HepG2 (cell line): Measurements from ENCODE around the gene SLC22A31. TPM values are rescaled to one million over a fixed set of nuclear protein-coding genes. Genes with fewer than 3 reads are reported as not detected.

ENCODE experiments used
- CCDC6 ChIP-seq: sonication (generic); formaldehyde crosslinking; IDR thresholded peaks from 2 replicates; pipeline ENCODE4 v1.8.1; 2022; ENCODE audit warnings: mild to moderate bottlenecking, missing genetic modification reagents, moderate library complexity
- JUNB ChIP-seq: sonication (generic); formaldehyde crosslinking; IDR thresholded peaks from 2 replicates; pipeline ENCODE4 v1.8.0; 2022; ENCODE audit warnings: missing genetic modification reagents, mild to moderate bottlenecking, borderline replicate concordance
- NFE2 ChIP-seq: sonication (generic); formaldehyde crosslinking; IDR thresholded peaks from 2 replicates; pipeline ENCODE4 v1.4.0; 2020; ENCODE audit warnings: missing genetic modification reagents
- NFE2L1 ChIP-seq: sonication (generic); formaldehyde crosslinking; IDR thresholded peaks from 2 replicates; pipeline ENCODE4 v1.4.0; 2020; ENCODE audit warnings: missing genetic modification reagents, mild to moderate bottlenecking, borderline replicate concordance
- SALL1 ChIP-seq: sonication (generic); formaldehyde crosslinking; IDR thresholded peaks from 2 replicates; pipeline ENCODE4 v1.8.0; 2022; ENCODE audit warnings: mild to moderate bottlenecking, missing genetic modification reagents
- TEAD3 ChIP-seq: optimal IDR thresholded peaks from 2 replicates; pipeline ENCODE3; 2016; ENCODE audit warnings: borderline replicate concordance
- XRCC5 ChIP-seq: fragments of 200-400 bp; formaldehyde crosslinking; optimal IDR thresholded peaks from 2 replicates; pipeline ENCODE3; 2017; ENCODE audit warnings: mild to moderate bottlenecking, low read length
- YEATS4 ChIP-seq: sonication (generic); formaldehyde crosslinking; IDR thresholded peaks from 2 replicates; pipeline ENCODE4 v1.4.0; 2020; ENCODE audit warnings: missing genetic modification reagents, borderline replicate concordance
- YY1 ChIP-seq: IDR thresholded peaks from 2 replicates; pipeline ENCODE4 v1.6.1; 2011; ENCODE audit warnings: low read length, low read depth, moderate library complexity, mild to moderate bottlenecking; ENCODE audit not compliant: insufficient read depth, insufficient replicate concordance
- ZBTB38 ChIP-seq: sonication (generic); formaldehyde crosslinking; IDR thresholded peaks from 2 replicates; pipeline ENCODE4 v1.5.1; 2020; ENCODE audit warnings: mild to moderate bottlenecking, missing genetic modification reagents
- ZC3H4 ChIP-seq: sonication (generic); formaldehyde crosslinking; IDR thresholded peaks from 2 replicates; pipeline ENCODE4 v1.4.0; 2020; ENCODE audit warnings: missing genetic modification reagents, borderline replicate concordance
- ZFP41 ChIP-seq: sonication (generic); formaldehyde crosslinking; IDR thresholded peaks from 2 replicates; pipeline ENCODE4 v1.4.0; 2020; ENCODE audit warnings: mild to moderate bottlenecking, missing genetic modification reagents, borderline replicate concordance
- ZNF180 ChIP-seq: sonication (generic); formaldehyde crosslinking; IDR thresholded peaks from 2 replicates; pipeline ENCODE4 v1.4.0; 2020; ENCODE audit warnings: low read depth, missing genetic modification reagents, borderline replicate concordance
- ZNF317 ChIP-seq: sonication (generic); formaldehyde crosslinking; IDR thresholded peaks from 2 replicates; pipeline ENCODE4 v1.5.0; 2020; ENCODE audit warnings: mild to moderate bottlenecking, missing genetic modification reagents
- ZNF557 ChIP-seq: sonication (generic); formaldehyde crosslinking; IDR thresholded peaks from 2 replicates; pipeline ENCODE4 v1.4.0; 2020; ENCODE audit warnings: missing genetic modification reagents
- ZNF75D ChIP-seq: sonication (generic); formaldehyde crosslinking; IDR thresholded peaks from 2 replicates; pipeline ENCODE4 v1.8.1; 2023; ENCODE audit warnings: missing genetic modification reagents, mild to moderate bottlenecking, borderline replicate concordance
- ZNF777 ChIP-seq: sonication (generic); formaldehyde crosslinking; IDR thresholded peaks from 2 replicates; pipeline ENCODE4 v1.4.0; 2020; ENCODE audit warnings: missing genetic modification reagents
- ZNF782 ChIP-seq: sonication (generic); formaldehyde crosslinking; IDR thresholded peaks from 2 replicates; pipeline ENCODE4 v1.4.0; 2020; ENCODE audit warnings: missing genetic modification reagents, mild to moderate bottlenecking, borderline replicate concordance
- ZSCAN30 ChIP-seq: sonication (generic); formaldehyde crosslinking; IDR thresholded peaks from 2 replicates; pipeline ENCODE4 v1.5.0; 2020; ENCODE audit warnings: mild to moderate bottlenecking, missing genetic modification reagents
- polyA plus RNA-seq, 8 experiments: library from polyadenylated mRNA; depleted of rRNA in 3 of 8; stranded (reverse) in 7 of 8; unstranded in 1 of 8; fragments of >200 nt; fragmentation: Illumina TruSeq in 4 of 8; extraction: Trizol in 4 of 8; gene quantifications; 2 replicates each; pipeline versions ENCODE4 v1.2.1 to v1.2.3, GENCODE V29; 2011 to 2016; ENCODE audit warnings: low read depth in 4 of 8, missing spikeins in 1 of 8, mixed read lengths in 1 of 8; ENCODE audit not compliant: insufficient read depth in 1 of 8
- total RNA-seq, 5 experiments: library from RNA; depleted of rRNA; stranded (reverse); fragments of >200 nt; fragmentation: Illumina TruSeq; extraction: Trizol; gene quantifications; 2 replicates each; pipeline ENCODE4 v1.2.3, GENCODE V29; 2016; ENCODE audit warnings: low read depth in 1 of 5
- TF ChIP-seq, protein P1 (sequence below): sonication (generic); formaldehyde crosslinking; IDR thresholded peaks from 2 replicates; pipeline ENCODE4 v1.5.1; 2020; ENCODE audit warnings: mild to moderate bottlenecking, missing genetic modification reagents, moderate library complexity
- TF ChIP-seq, protein P2 (sequence below): sonication (generic); formaldehyde crosslinking; IDR thresholded peaks from 2 replicates; pipeline ENCODE4 v1.4.0; 2020; ENCODE audit warnings: low read depth, mild to moderate bottlenecking, missing genetic modification reagents

The SLC22A31 gene
- total and polyA plus RNA-seq, 2 of the 13 experiments (the other 11 are each of a cell fraction or from before 2014, with no cell fraction given) = 67.3 to 83.3 TPM

DNA sequence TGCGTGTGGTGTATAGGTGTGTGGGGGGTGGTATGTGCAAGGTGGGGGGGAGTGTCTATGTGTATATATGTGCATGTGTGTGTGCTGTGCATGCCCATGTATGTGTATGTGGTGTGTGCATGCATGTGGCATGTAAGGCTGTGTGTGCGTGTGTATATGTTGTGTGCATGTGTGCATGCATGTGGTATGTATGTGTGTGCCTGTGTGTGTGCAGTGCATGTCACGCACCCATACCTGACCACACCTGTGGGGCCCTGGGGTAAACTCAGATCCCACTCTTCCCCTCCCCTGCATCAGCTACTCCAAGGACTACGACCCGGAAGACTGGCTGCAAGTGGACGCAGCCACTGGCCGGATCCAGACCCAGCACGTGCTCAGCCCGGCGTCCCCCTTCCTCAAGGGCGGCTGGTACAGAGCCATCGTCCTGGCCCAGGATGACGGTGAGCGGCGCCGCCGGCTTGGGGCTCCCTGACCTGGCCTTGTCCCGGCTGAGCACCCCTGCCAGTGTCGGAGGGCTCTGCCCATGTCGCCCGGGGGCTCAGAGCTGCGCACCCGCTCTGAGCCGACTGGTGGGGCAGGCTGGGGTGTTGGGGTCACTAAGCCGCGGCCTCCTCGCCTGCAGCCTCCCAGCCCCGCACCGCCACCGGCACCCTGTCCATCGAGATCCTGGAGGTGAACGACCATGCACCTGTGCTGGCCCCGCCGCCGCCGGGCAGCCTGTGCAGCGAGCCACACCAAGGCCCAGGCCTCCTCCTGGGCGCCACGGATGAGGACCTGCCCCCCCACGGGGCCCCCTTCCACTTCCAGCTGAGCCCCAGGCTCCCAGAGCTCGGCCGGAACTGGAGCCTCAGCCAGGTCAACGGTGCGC, 9.1 kb downstream of the SLC22A31 start (continued):
- TF ChIP-seq, protein P1, sequence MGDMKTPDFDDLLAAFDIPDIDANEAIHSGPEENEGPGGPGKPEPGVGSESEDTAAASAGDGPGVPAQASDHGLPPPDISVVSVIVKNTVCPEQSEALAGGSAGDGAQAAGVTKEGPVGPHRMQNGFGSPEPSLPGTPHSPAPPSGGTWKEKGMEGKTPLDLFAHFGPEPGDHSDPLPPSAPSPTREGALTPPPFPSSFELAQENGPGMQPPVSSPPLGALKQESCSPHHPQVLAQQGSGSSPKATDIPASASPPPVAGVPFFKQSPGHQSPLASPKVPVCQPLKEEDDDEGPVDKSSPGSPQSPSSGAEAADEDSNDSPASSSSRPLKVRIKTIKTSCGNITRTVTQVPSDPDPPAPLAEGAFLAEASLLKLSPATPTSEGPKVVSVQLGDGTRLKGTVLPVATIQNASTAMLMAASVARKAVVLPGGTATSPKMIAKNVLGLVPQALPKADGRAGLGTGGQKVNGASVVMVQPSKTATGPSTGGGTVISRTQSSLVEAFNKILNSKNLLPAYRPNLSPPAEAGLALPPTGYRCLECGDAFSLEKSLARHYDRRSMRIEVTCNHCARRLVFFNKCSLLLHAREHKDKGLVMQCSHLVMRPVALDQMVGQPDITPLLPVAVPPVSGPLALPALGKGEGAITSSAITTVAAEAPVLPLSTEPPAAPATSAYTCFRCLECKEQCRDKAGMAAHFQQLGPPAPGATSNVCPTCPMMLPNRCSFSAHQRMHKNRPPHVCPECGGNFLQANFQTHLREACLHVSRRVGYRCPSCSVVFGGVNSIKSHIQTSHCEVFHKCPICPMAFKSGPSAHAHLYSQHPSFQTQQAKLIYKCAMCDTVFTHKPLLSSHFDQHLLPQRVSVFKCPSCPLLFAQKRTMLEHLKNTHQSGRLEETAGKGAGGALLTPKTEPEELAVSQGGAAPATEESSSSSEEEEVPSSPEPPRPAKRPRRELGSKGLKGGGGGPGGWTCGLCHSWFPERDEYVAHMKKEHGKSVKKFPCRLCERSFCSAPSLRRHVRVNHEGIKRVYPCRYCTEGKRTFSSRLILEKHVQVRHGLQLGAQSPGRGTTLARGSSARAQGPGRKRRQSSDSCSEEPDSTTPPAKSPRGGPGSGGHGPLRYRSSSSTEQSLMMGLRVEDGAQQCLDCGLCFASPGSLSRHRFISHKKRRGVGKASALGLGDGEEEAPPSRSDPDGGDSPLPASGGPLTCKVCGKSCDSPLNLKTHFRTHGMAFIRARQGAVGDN = peak; percentile 88
- peak; percentile 78; the same call in 1 of the 2 replicates for TF ChIP-seq ZBTB38 (CRISPR knock-in tag)
- TF ChIP-seq YEATS4 (CRISPR knock-in tag) = peak; percentile 61; the same call in 1 of the 2 replicates
- peak; percentile 74; the same call in 1 of the 2 replicates for TF ChIP-seq JUNB (CRISPR knock-in tag)
- TF ChIP-seq XRCC5 = peak; percentile 27
- TF ChIP-seq ZNF782 (CRISPR knock-in tag) = peak; percentile 45; the same call in 1 of the 2 replicates
- TF ChIP-seq, protein P2, sequence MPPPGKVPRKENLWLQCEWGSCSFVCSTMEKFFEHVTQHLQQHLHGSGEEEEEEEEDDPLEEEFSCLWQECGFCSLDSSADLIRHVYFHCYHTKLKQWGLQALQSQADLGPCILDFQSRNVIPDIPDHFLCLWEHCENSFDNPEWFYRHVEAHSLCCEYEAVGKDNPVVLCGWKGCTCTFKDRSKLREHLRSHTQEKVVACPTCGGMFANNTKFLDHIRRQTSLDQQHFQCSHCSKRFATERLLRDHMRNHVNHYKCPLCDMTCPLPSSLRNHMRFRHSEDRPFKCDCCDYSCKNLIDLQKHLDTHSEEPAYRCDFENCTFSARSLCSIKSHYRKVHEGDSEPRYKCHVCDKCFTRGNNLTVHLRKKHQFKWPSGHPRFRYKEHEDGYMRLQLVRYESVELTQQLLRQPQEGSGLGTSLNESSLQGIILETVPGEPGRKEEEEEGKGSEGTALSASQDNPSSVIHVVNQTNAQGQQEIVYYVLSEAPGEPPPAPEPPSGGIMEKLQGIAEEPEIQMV (CRISPR knock-in tag) = peak; percentile 70; the same call in 1 of the 2 replicates
- peak; percentile 54; the same call in 1 of the 2 replicates for TF ChIP-seq ZFP41 (CRISPR knock-in tag)
- 0 out of 2 replicates have a peak, but pooled peaks have one; percentile 58 for TF ChIP-seq ZNF180 (CRISPR knock-in tag)
- peak; percentile 57; the same call in 1 of the 2 replicates for TF ChIP-seq ZC3H4 (CRISPR knock-in tag)
- TF ChIP-seq ZNF317 (CRISPR knock-in tag) = 0 out of 2 replicates have a peak, but pooled peaks have one; percentile 56
- peak; percentile 18; the same call in 1 of the 2 replicates for TF ChIP-seq ZNF777 (CRISPR knock-in tag)
- peak; percentile 65; the same call in 1 of the 2 replicates for TF ChIP-seq CCDC6
- no peak for TF ChIP-seq YY1
- no peak for TF ChIP-seq NFE2
- peak; percentile 17 for TF ChIP-seq TEAD3 (CRISPR knock-in tag)
- 0 out of 2 replicates have a peak, but pooled peaks have one; percentile 57 for TF ChIP-seq NFE2L1 (CRISPR knock-in tag)
- TF ChIP-seq SALL1 (CRISPR knock-in tag) = peak; percentile 28; the same call in 1 of the 2 replicates
- no peak for TF ChIP-seq ZSCAN30
- TF ChIP-seq ZNF557 (CRISPR knock-in tag) = peak; percentile 43; the same call in 1 of the 2 replicates
- no peak for TF ChIP-seq ZNF75D (CRISPR knock-in tag)
